HFFc6 (cell line): ENCODE data around the gene ANKRD13D. TPM values are rescaled to one million over a fixed set of nuclear protein-coding genes. Genes with fewer than 3 reads are reported as not detected.

Experiments
- DNase-seq: peaks from one replicate; pipeline ENCODE4 v3.0.0-alpha.2; 2018
- H3K27ac Mint-ChIP-seq: 2 replicates; pipeline ENCODE4 v1.8.0; 2020; ENCODE audit warnings: mild to moderate bottlenecking, mixed read lengths
- H3K27me3 Mint-ChIP-seq: 2 replicates; pipeline ENCODE4 v1.8.0; 2021; ENCODE audit warnings: mild to moderate bottlenecking, moderate library complexity, mixed read lengths; ENCODE audit not compliant: insufficient read depth
- H3K36me3 Mint-ChIP-seq: 2 replicates; pipeline ENCODE4 v1.8.0; 2021; ENCODE audit warnings: low read depth, mixed read lengths
- H3K4me1 Mint-ChIP-seq: 2 replicates; pipeline ENCODE4 v1.8.0; 2020; ENCODE audit warnings: low read depth, mixed read lengths
- H3K4me3 Mint-ChIP-seq: 2 replicates; pipeline ENCODE4 v1.8.0; 2020; ENCODE audit warnings: mild to moderate bottlenecking, moderate library complexity, mixed read lengths
- H3K9me3 Mint-ChIP-seq: 2 replicates; pipeline ENCODE4 v1.8.0; 2020; ENCODE audit warnings: mild to moderate bottlenecking, mixed read lengths
- total RNA-seq, 6 experiments: library from RNA; stranded (reverse); fragmentation: NEBNext Ultra II Directional; extraction: Animal tissue kit (Norgen Biotek cat#: 25700); gene quantifications; 2 replicates in 1 of 6; 3 replicates in 5 of 6; pipeline ENCODE4 v1.2.3, GENCODE V29; 2021
- TF ChIP-seq, protein P1 (sequence below): fragments of 200-600 bp; sonication (generic); IDR thresholded peaks from 2 replicates; pipeline ENCODE4 v1.5.0; 2021; ENCODE audit warnings: antibody characterized with exemption, mild to moderate bottlenecking

ANKRD13D gene
- total RNA-seq, 6 experiments from 2014 or later, result 24.7 to 34.6 (median 26.4) TPM

DNA sequence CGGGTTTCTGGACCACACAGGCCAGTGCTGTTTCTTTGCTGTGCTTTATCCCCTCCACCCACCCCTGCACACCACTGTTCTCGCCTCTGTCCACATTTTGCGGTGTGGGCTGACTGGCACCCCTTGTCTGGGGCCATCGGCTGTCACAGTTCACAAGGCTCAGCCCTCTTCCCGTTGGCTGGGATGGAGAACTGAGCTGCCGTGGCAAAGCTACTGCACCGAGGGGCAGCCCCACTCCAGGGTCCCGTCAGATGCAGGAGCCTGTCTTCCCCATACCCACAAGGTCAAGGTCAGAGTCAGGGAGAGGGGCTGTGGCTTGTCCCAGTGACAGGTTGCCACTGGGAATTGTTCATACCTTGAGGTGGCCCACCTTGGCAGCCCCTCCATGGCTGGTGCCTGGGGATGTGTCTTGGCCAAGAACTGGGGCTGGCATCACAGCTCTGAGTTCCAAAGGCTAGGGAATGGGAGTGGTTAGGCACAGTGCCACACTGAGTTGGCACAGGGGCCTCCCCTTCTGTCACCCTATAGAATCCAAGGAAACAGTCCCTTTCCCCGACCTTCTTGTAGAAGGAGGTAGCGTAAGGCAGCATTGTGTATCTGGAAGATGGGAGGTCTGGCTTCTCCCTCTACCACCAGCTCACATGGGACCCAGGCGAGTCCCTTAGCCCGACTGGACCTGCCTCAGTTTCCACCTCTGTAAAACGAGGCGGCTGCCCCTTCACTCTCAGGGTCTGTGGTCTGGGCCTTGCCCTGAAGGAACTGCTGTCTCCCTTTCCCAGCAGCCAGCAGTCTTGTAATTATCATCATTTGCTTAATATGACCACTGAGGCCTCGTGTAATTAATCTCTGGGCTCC is 19.5 kb upstream of the ANKRD13D start:
- Mint-ChIP-seq H3K27ac (0 out of 2 replicates have a peak overlapping the region, but pooled peaks have one; percentile 22), H3K4me1 (peaks cover 38% of the 10 kb centered on the region)
- TF ChIP-seq, protein P1, sequence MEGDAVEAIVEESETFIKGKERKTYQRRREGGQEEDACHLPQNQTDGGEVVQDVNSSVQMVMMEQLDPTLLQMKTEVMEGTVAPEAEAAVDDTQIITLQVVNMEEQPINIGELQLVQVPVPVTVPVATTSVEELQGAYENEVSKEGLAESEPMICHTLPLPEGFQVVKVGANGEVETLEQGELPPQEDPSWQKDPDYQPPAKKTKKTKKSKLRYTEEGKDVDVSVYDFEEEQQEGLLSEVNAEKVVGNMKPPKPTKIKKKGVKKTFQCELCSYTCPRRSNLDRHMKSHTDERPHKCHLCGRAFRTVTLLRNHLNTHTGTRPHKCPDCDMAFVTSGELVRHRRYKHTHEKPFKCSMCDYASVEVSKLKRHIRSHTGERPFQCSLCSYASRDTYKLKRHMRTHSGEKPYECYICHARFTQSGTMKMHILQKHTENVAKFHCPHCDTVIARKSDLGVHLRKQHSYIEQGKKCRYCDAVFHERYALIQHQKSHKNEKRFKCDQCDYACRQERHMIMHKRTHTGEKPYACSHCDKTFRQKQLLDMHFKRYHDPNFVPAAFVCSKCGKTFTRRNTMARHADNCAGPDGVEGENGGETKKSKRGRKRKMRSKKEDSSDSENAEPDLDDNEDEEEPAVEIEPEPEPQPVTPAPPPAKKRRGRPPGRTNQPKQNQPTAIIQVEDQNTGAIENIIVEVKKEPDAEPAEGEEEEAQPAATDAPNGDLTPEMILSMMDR, result no peak

DNA sequence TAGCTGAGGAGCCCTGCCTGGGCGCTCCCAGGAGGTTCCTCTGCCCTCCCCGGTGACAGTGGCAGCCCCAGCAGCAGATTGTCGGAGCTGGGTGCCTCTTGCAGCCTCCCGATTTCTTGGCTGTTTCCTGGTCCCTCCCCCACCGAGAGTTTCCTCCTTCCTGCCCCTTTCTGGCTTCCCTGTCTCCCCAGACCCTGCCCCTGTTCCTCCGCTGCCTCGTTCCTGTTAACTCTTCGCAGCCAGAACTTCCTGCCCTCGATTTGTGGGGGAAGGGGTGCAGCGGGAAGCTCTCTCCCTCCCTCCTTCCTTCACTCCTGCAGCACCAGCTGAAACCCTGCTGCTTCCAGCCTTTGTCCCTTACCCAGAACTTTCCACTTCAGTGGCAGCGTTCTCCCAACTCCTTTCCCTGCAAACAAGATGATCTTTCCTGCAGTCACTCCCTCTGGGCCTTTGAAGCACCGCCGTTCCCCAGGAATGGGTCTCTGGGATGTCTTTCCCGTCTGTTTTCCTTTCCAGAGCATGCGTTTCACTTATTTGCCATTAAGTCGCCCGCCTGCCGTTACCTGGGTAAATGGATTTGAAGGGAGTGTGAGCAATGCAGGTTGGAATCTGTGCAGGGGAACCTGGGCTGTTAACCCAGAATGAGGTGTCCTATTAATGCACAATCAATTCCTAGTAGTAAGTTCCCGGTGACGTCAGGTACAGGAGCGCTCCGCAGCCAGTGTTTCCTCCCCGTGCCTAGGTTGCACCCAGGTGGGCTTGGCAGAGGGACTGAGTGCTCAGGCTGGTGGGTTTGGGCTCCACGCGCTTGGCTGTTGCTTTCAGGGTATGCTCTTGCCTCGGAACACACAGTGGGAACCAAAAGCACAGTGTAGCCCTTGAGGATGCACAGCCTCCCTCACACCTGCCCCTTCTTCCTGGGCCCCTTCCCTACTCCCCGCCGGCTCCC is 18.6 kb upstream of the ANKRD13D start:
- no peaks in the 10 kb centered on the region; the same call in 1 of the 2 replicates for H3K36me3 Mint-ChIP-seq
- no peak for DNase-seq
- H3K9me3 Mint-ChIP-seq, result no peaks in the 10 kb centered on the region
- peak overlapping the region; percentile 22; the same call in 1 of the 2 replicates for H3K27ac Mint-ChIP-seq
- H3K4me1 Mint-ChIP-seq, result peaks cover 31% of the 10 kb centered on the region
- TF ChIP-seq, protein P1, result no peak
- peak overlapping the region; percentile 61 for H3K4me3 Mint-ChIP-seq
- H3K27me3 Mint-ChIP-seq, result no peaks in the 10 kb centered on the region; the same call in 1 of the 2 replicates

More for the DNA sequence above, 19.5 kb upstream of the ANKRD13D start:
- Mint-ChIP-seq H3K9me3 (no peaks in the 10 kb centered on the region), H3K4me3 (peak overlapping the region; percentile 61), H3K27me3 (no peaks in the 10 kb centered on the region; the same call in 1 of the 2 replicates), H3K36me3 (no peaks in the 10 kb centered on the region; the same call in 1 of the 2 replicates)
- no peak for DNase-seq

DNA sequence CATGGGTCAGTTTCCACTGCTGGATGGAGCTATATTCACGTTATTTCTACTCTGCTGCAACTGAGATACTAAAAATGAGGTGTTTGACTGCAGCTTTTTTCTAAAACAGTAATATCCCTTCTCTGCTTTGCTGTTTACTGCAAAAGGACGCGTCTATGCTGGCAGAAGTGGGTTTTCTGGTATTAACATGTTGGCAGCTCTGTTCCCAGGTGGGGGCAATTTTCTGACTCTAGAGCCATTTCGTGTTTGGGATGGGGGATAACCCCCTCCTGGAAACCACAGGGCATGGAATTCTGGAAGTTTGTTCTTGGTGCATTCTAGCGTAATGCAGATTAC is 17.9 kb upstream of the ANKRD13D start:
- H3K27ac Mint-ChIP-seq, result no peak overlapping the region

DNA sequence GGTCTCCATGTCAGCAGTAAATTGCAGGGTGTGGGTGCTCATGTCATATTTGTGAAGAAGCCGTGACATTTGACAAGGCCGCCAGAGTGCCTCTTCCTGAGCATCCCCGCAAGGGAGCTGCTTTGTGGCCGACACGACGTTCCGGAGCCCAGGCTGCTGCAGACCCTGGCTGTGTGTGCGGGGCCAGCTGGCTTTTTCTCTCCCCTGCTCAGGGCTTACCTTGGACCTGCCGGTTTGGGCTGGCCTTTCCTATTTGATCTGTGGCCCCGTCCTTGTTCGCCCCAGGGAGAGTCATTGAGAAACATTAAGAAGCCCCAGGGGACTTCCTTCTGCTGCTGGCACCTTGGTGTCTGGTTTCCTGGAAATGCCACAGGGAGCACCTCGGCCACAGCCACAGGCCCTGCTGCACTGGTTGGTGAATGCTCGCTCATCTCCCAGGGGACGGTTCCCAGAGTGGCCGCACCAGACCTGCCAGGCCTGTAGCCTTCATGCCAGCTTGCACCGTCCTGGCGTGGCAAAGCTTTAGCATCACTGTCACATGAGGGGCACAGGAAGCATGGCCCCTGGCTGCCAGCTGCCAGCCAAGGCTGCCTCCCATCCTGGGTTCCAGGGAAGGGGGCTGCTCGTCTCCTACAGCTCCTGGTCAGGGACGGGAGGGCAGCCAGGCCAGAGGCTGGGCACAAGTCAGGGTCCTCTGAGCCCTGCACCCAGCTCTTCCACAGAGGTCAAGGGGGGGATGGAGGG is 17.4 kb upstream of the ANKRD13D start:
- no peaks in the 10 kb centered on the region for H3K9me3 Mint-ChIP-seq
- peaks cover 30% of the 10 kb centered on the region for H3K4me1 Mint-ChIP-seq
- no peak overlapping the region for H3K27ac Mint-ChIP-seq
- H3K27me3 Mint-ChIP-seq, result no peaks in the 10 kb centered on the region; the same call in 1 of the 2 replicates
- DNase-seq, result no peak
- no peaks in the 10 kb centered on the region; the same call in 1 of the 2 replicates for H3K36me3 Mint-ChIP-seq
- TF ChIP-seq, protein P1, result no peak
- no peak overlapping the region for H3K4me3 Mint-ChIP-seq

More for the DNA sequence above, 17.9 kb upstream of the ANKRD13D start:
- no peak for DNase-seq
- Mint-ChIP-seq H3K9me3 (no peaks in the 10 kb centered on the region), H3K4me3 (no peak overlapping the region), H3K36me3 (no peaks in the 10 kb centered on the region; the same call in 1 of the 2 replicates), H3K27me3 (no peaks in the 10 kb centered on the region; the same call in 1 of the 2 replicates), H3K4me1 (peaks cover 25% of the 10 kb centered on the region)
- TF ChIP-seq, protein P1, result no peak
